Measurements from ENCODE around the gene EML6. TPM values are rescaled to one million over a fixed set of nuclear protein-coding genes. Genes with fewer than 3 reads are reported as not detected.

EML6 gene
- total RNA-seq, 2 experiments from 2014 or later, result 1.2 to 1.7 TPM

DNA sequence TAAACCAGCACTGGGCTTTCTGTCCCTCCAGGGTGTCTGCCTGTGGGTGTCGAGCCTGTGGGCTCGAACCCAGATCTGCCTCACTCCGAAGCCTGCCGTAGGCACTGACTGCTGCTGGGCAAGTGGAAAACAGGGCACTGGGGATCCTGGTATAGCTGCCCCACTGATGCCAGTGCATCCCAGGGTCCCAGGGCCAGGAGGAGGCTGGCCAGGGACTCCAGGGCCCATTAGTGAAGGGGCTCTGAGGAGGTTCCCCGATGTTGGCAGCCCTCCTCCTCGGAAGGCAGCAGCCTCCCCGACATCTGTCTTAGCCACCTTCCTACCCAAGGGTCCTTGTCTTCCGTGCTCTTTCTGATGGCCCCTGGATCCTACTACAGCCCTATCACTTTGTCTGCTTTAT, 230.7 kb downstream of the EML6 start:
- POLR2A ChIA-PET, result interaction anchor here (0.7 kb wide), 1 partner anchor 75 kb away, joined by 4 read pairs; no protein-coding TSS in a partner anchor
- CTCF ChIA-PET, result no interaction called here
- Mint-ChIP-seq H3K36me3 (ENCODE audit: low read depth) (no peaks in the 10 kb centered on the region), H3K9me3 (no peaks in the 10 kb centered on the region), H3K4me3 (no peak overlapping the region), H3K27ac (no peak overlapping the region), H3K27me3 (peaks cover 1% of the 10 kb centered on the region), H3K4me1 (ENCODE audit: low read depth) (peaks cover 4% of the 10 kb centered on the region)
- intact Hi-C loops (cut with micrococcal nuclease), result no loop called here
- ATAC-seq (no peak), DNase-seq (no peak)
- TF ChIP-seq, protein P1, sequence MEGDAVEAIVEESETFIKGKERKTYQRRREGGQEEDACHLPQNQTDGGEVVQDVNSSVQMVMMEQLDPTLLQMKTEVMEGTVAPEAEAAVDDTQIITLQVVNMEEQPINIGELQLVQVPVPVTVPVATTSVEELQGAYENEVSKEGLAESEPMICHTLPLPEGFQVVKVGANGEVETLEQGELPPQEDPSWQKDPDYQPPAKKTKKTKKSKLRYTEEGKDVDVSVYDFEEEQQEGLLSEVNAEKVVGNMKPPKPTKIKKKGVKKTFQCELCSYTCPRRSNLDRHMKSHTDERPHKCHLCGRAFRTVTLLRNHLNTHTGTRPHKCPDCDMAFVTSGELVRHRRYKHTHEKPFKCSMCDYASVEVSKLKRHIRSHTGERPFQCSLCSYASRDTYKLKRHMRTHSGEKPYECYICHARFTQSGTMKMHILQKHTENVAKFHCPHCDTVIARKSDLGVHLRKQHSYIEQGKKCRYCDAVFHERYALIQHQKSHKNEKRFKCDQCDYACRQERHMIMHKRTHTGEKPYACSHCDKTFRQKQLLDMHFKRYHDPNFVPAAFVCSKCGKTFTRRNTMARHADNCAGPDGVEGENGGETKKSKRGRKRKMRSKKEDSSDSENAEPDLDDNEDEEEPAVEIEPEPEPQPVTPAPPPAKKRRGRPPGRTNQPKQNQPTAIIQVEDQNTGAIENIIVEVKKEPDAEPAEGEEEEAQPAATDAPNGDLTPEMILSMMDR (IDR thresholded peaks at IDR 0.05), result no peak

DNA sequence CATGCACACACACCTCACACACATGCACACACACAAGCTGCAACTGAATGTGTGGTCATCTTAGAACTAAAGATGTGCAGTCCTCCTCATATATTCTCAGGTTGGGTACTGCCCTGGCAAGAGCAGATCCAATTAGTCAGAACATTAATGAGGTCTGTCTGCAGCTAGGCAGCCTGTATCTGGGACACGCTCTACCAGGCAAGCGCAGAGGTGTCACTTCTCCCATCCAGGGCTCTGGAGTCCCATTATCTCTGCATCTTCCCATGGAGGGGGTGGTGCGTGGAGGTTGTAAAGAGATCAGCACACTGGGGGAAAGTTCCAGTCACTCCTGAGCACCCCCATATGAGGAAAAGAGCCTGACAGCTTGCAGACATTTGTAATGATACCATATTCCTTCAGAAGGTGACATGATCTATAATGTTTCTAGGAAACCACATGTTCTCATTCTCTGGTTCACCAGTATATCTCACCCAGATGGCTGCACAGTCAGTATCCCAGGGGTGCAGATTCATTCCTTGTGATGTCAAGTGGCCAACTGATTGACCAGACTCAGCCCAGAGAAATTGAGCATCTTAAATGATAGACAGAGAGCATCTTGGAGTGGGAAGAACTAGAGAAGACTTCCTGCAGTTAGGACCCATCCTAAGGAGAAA, 231.4 kb downstream of the EML6 start:
- CTCF ChIA-PET, result no interaction called here
- Mint-ChIP-seq H3K4me3 (no peak overlapping the region), H3K9me3 (no peaks in the 10 kb centered on the region), H3K36me3 (ENCODE audit: low read depth) (no peaks in the 10 kb centered on the region), H3K27me3 (no peaks in the 10 kb centered on the region), H3K27ac (no peak overlapping the region), H3K4me1 (ENCODE audit: low read depth) (peaks cover 4% of the 10 kb centered on the region)
- DNase-seq (no peak), ATAC-seq (no peak)
- POLR2A ChIA-PET, result no interaction called here
- TF ChIP-seq, protein P1 (IDR thresholded peaks at IDR 0.05), result no peak
- intact Hi-C loops (cut with micrococcal nuclease), result no loop called here

DNA sequence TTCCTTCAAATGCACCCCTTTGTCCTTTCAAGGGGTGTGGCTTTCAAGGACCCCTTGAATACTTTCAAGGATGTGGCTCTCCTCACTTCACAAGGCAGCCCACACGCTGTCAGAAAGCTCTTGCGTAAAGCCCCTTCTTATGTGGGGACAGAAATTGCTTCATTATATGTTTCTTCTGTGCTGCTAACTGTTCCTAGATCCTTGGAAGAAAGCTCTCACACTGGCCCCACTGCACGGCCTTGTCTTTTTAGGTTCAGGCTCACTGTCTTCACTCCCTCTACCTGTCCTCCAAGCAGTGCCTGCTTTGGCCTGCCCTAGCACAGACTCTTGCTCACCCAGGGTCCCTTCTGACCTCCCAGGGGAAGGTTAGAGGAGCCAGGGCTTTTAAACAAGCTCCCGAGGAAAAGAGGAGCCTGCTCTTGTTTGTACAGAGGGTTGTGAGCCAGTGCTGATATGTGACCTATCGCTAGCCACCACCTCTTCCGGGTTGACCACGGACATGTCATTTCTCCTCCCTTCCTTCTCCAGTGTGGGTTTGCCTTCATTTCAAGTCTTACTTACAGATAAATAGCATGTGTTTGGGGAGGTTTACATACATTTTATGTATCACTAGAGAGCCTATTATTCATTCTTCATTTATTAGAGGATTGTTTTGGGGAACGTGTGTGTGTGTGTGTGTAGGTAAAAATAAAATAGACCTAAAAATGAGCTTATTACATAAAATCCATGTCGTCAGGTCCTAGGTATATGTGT, 232.1 kb downstream of the EML6 start:
- Mint-ChIP-seq H3K27me3 (no peaks in the 10 kb centered on the region), H3K27ac (no peak overlapping the region), H3K36me3 (ENCODE audit: low read depth) (no peaks in the 10 kb centered on the region), H3K9me3 (no peaks in the 10 kb centered on the region), H3K4me1 (ENCODE audit: low read depth) (peaks cover 4% of the 10 kb centered on the region), H3K4me3 (no peak overlapping the region)
- ChIA-PET POLR2A (interaction anchor here (0.6 kb wide), 1 partner anchor 58 kb away, joined by 3 read pairs; no protein-coding TSS in a partner anchor), CTCF (interaction anchor here (0.7 to 1.4 kb wide), 3 partner anchors 14 to 1244 kb away, joined by 3 to 5 read pairs (median 3); no protein-coding TSS in a partner anchor)
- TF ChIP-seq, protein P1 (IDR thresholded peaks at IDR 0.05), result no peak
- no peak for ATAC-seq
- DNase-seq, result no peak
- intact Hi-C loops (cut with micrococcal nuclease), result no loop called here

DNA sequence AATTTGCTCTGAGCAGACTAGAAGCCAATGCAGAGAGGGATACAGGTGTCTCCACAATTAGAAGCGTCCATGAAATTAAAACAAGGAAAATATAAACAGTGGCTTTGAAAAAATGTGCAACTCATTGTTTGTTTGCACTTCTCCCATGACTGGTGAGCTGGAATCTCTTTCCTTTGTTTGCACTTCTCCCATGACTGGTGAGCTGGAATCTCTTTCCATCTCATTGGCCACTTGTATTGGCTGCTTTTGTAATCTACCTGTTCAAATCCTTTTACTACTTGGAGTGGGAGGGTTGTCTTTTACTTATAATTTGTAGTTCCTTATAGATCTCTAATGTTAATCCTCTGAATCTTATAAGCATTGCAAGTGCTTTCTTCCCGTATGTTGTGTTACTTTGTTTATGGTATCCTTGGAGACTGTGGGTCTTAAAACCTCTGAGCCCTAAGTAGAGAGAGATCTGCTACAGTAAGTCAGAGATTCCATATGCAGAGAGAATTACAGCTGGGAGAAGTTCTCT, 232.7 kb downstream of the EML6 start:
- ChIA-PET POLR2A (interaction anchor here (0.6 kb wide), 1 partner anchor 58 kb away, joined by 3 read pairs; no protein-coding TSS in a partner anchor), CTCF (interaction anchor here (0.7 to 1.4 kb wide), 3 partner anchors 13 to 1245 kb away, joined by 3 to 5 read pairs (median 3); no protein-coding TSS in a partner anchor)
- Mint-ChIP-seq H3K4me1 (ENCODE audit: low read depth) (peaks cover 4% of the 10 kb centered on the region), H3K9me3 (no peaks in the 10 kb centered on the region), H3K4me3 (no peak overlapping the region), H3K27me3 (no peaks in the 10 kb centered on the region), H3K27ac (no peak overlapping the region), H3K36me3 (ENCODE audit: low read depth) (no peaks in the 10 kb centered on the region)
- intact Hi-C loops (cut with micrococcal nuclease), result no loop called here
- DNase-seq (no peak), ATAC-seq (no peak)
- TF ChIP-seq, protein P1 (IDR thresholded peaks at IDR 0.05), result no peak

Data from activated CD8-positive, alpha-beta T cell treated with anti-CD3 and anti-CD28 coated beads for 36 hours (primary cell).